ENCODE data around the gene TLCD5. TPM values are rescaled to one million over a fixed set of nuclear protein-coding genes. Genes with fewer than 3 reads are reported as not detected.

The TLCD5 gene
- polyA plus RNA-seq, 4 donors = 0.54 to 4.4 (median 1.7) TPM; not detected in 1

Other genes with a start within 250 kb of the TLCD5 start
- 10 to 100 TPM in 1 of 4 donors, 1 to 10 TPM in 3; 1.1 to 10.3 (median 1.9) TPM for gene TRIM29, start 187.2 kb upstream of the TLCD5 start, polyA plus RNA-seq
- 100 to 1,000 TPM in 1 of 4 donors, 10 to 100 TPM in 3; 33.0 to 208 (median 65.1) TPM for gene OAF, start 114.3 kb upstream of the TLCD5 start, polyA plus RNA-seq
- 1 to 10 TPM; 1.0 to 1.6 (median 1.4) TPM for gene POU2F3, start 85.2 kb upstream of the TLCD5 start, polyA plus RNA-seq
- 10 to 100 TPM; 15.1 to 56.5 (median 22.2) TPM for gene ARHGEF12, start 11.1 kb downstream of the TLCD5 start, polyA plus RNA-seq
- 1 to 10 TPM in 1 of 4 donors, under 1 TPM in 2, not detected in 1; 0.15 to 1.4 (median 0.27) TPM for gene GRIK4, start 186.4 kb downstream of the TLCD5 start, polyA plus RNA-seq

All from small intestine (tissue), 4 donors.